NCI-H2196 treated with DMSO at 0.1 percent for 48 hours (cell line): ENCODE data around the gene CAMK1G.

Source experiments
- DNase-seq: peaks from one replicate; lab custom pipeline; 2025; ENCODE audit not compliant: unreplicated experiment; lab: John Stamatoyannopoulos, UW

Gene CAMK1G

DNA sequence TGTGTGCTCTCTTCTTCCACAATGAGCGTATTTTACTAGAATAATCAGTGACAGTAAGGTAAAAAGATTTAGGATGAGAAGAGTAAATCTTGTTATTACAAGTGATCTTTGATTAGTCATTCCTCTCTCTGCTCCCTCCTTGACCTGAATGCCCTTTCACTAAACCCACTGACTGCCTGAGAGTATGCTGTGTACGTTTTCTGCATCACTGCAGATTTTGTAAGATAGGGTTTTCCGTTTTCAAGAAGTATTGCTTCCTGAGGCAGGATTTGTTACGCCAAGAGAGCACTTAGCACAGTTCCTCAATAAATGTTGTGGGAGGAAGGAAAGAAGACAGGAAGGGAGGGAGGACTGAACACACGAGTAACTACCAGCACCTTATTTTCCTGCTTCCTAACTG, 76.4 kb downstream of the CAMK1G start:
- no peak for DNase-seq

DNA sequence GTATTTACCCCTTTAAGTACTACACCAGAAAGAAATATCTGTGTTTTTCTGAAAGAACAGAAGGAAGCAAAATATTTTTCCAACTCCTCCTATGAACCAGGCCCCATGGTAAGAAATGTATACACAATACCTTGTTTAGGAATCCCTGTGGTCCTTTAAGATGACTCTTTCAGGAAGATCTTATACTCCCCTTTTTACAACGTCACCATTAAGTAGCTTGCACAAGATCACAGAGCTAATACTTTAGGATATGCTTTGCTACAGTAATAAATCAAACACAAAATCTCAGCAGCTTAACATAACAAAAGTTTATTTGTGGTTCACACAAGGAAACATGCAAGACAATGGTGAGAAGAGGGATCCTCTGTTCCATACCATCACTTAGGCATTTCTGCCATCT, 77.6 kb downstream of the CAMK1G start:
- no peak for DNase-seq

DNA sequence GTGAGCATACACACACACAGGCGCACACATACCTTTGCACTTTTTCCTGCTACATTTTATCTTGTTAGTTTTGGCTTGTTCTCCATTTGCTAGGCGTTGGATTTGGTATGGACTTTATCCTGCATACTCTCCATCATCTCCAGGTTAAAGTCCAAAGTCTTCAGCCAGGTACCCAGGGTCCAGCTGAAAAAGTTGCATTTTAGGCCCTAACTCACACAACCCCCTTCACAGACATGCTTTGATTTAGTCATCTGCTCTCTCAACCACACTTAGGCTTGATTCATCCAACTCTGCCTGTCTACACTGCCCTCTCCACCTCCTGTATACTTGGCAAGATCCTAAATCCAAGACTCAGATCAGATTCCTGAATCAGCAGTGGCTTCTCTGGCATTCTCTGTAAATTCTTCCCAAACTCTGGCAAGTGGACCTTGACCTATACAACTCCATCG, 79.4 kb downstream of the CAMK1G start:
- no peak for DNase-seq
